ENCODE results near the gene OR2T27.
A peak's percentile ranks its signal among the peaks of the same experiment; 100 is the strongest.
"Not testable (repeated sequence)": the region's sequence is repeated elsewhere in the genome, so short reads cannot be mapped to it uniquely, and the experiment has no call there.

OR2T27 gene

DNA sequence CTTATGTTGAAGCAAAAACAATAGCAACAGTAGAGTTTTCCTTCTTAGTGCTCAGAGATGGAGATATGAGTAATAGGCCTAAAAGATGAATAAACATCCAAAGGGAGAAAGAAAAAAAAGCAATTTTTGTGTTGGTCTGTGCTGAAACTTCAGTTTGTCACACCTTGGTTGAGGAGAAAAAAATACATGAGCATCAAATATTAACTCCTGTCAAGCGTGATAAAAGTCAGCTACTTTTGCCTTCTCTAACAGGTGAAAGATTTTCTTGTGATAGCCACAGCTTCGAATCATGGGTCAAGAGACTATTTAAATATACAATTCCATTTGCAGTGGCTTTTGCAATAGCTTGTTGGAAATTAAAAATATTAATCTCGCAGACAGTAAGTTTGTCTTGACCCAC is 14.4 kb downstream of the OR2T27 start:
- not testable (repeated sequence) for DNase-seq (ENCODE audit: low read depth)

DNA sequence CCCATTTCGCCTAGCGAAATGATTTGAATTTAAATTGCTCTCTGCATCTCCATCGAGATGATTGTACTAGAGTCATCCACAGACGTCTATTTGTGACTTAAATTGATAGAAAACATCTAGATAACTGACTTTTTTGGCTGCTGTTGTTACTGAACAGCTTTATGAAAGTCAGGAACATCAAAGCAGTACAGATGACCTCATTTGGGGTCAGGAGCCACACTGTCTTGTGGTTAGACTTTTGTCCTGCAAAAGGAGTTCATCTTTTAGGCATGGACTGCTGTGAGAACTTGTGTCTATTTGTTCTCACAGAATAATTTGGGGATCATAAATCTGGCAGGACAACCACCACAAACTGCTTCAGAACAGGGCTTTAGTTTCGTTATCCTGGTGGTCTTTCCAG is 15.7 kb downstream of the OR2T27 start:
- DNase-seq (ENCODE audit: low read depth) = not testable (repeated sequence)

DNA sequence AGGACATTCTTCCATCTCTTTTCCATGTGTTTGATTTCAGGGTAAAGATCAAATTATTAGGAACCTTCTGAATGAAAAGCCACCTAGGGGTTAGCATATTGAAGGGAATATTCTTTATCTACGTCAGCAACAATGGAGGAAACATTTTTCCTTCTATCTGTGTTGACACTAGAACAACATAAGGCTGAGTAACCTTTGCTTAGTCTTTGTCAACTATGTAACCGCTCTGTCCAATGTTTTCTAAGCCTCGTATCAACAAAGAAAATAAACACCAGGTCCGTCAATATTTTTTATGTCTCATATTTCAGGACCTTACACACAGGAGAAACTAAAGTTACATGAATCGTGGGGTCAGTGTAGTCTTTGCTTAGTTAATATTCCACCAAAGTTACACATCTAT is 18.7 kb downstream of the OR2T27 start:
- DNase-seq (ENCODE audit: low read depth) = not testable (repeated sequence)

DNA sequence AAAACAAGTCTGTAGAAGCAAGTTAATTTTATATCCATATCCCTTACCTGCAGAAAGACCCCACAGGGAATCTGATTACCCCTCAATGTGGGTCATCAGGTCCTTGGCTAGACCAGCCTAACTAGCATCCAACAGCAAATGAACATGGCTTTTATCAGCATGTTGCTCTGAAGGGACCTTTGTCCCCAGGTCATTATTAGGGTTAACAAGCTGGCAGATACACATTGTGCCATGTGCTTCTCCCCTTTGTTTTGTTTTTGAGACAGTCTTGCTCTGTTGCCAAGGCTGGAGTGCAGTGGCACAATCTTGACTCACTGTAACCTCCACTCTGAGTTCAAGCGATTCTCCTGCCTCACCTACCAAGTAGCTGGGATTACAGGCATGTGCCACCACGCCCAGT is 20.3 kb downstream of the OR2T27 start, which contains the start of gene OR2T11:
Gene OR2T11 (minus strand): TSS at position 101 of the 400 bp plus-strand sequence. CDS start 7,963 bp downstream, outside the sequence.
- DNase-seq (ENCODE audit: low read depth) = not testable (repeated sequence)

DNA sequence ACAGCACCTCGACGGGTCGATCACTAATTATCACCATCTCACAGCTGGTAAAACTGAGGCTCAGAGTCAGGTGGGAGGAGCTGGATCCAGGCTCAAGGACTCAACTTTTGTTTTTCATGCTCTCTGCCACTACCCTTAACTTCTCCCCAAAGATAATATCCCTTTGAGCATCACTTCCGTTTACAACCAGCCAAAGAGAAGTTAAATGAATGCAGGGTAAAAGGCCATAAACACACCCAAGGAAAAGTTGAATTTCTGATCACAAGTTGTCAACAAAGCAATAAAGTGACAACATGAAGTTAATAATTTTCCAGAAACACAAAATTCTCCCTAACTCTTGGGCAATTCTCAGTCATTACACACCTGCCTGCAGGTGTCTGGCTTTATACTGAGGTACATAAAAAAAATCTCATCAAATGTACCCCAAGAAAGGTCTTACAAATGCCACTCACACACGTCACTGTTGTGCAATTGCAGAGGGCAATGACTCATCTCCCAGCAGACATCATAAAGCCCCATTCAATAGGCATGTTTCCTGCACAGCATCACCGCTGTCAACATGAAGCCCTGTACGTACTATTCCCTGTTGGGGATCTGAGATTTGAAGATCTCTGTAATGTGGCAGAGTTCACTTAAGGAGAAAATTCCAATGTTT is 23.8 kb downstream of the OR2T27 start:
- no peak for DNase-seq (ENCODE audit: low read depth)

DNA sequence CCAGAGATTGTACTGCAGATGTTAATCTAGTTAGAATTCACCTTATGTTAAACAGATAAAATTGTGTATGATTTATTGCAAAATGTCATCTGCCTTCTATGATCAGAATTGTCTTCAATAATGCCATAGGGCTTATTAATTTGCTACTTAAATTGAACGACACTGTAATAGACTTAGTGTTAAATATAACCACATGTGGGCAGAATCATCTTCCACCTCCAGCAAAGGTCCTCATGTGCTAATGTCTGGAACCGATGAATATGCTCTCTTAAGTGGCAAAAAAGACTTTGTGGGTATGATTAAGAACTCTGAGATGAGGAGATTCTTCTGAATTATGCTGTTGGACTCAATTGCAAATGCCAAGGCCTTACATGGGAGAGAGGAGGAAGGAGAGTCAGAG is 24.8 kb downstream of the OR2T27 start:
- no peak for DNase-seq (ENCODE audit: low read depth)

DNA sequence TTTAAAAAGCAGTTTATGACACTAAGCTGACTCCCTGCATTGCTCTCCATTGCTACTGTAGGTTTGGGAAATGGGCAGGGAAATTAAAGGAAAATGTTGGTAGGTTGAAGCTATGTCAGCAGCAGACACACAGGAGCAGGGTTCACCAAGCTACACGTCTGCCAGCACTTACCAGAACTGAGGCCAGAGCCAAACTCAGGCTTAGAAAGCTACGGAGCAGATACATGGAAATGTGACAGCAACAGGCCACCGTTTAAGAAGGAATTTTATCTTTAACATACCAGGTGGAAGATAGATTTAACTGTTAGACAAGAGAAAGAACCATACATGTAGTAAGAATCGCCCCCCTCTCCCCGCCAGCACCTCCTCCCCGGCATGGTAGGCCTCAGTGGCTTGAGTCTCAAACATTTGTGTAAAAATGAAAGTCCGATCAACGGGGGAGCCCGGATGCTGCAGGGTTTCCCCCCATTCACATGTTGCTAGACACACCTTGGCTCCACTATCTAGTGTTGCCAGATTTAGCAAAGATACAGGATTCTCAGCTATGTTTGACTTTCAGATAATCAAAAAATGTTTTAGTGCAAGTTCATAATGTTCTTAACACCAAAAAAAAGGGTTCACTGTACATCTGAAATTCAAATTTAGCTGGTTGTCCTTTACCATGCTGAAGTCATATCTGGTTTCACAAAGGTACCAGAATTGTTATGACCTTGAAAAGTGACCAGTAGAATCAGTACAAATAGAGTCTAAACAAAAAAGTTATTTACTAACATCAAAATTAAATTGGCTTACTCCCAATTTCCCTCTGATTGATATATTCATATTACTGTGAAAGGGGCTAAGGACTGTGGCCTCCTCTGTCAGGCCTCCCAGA is 27.1 kb downstream of the OR2T27 start:
- DNase-seq (ENCODE audit: low read depth) = no peak

DNA sequence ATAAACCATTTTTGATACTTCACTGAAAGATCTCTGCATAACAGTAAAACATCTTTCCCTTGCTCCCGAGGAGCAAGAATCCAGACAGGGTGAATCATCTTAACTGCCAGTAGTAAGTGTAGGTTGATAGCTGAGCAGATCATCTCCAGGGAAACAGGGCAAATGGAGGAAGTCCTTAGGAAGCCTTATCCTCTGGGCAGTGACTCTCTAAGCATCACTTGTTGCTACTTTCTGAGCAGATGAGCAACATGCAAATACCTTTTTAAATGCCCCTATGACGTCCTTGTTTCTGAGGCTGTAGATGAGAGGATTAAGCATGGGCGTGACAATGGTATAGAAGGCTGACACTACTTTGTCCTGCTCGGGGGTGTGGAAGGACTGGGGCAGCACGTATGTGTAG is 29.4 kb downstream of the OR2T27 start:
- DNase-seq (ENCODE audit: low read depth) = no peak

DNA sequence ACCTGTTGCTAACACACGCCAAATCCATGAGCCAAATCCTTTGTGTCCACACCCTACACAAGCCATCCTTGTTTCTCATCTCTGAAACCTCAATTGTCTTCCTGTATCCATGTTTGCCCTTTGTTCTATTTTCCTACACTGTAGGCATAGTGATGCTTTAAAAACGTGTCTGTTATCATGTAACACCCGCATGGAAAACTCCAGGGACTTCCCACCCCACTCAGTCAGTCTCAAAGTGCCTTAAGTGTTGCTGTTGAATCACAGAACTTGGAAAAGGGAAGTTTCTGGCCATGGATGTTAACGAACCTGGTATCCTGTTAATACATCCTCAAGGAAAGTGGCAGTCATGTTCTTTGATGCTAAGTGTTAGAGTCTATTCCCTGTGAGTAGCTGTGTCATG is 30.2 kb downstream of the OR2T27 start:
- no peak for DNase-seq (ENCODE audit: low read depth)

DNA sequence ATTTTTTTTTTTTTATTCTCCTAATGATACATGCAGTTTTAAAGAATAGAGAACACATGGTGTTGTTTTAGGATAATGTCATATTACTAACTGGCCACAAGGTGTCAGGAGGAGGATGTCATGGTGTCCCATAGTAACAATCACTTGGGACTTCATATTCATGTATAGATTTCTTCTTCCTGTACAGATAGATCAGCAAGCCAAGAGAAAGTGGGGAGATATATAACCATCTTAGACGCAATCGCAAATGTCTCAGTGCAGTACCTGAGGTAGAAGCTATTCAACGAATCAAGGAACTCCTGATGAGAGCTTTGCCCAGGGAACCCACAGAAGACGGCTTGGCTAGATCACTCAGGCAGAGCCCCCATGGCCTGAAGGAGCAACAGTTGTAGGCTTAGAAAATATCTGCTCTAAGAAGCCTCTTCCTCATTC is 32.7 kb downstream of the OR2T27 start:
- DNase-seq (ENCODE audit: low read depth) = peak; percentile 54

DNA sequence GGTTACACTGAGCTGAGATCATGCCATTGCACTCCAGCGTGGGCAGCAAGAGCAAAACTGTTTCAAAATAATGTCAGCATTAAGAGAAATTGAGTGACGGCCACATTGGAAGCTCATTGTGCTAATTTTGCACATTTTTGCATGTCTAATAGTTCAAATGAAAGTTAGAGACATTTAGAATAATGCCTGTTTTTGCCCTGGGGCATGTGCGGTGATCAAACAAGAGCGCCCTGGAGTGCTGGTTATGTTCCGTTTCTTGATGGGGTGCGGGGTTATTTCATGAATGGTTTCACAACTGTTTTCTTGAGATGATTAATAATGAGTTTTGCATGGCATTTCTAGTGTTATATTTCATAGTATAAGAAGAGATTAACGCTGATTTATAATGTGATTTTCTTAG is 33.6 kb downstream of the OR2T27 start:
- no peak for DNase-seq (ENCODE audit: low read depth)

DNA sequence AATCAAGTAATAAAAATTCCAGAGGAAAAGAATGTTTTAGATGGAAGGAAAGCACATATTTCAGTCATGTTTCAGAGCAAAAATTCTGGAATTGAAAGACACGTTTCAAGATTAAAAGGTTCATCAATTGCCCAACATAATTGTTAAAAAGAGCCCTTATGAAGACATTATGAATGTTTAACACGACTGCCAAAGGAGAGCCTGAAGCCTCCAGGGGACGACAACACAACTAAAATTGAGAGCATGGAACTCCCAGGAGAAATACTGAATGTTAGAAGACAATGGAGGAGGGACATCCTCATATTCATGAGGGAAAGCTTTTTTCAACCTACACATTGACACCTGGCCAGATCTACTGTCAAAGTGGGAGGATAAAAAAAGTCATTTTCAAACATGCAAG is 36.5 kb downstream of the OR2T27 start:
- DNase-seq (ENCODE audit: low read depth) = peak; percentile 60

DNA sequence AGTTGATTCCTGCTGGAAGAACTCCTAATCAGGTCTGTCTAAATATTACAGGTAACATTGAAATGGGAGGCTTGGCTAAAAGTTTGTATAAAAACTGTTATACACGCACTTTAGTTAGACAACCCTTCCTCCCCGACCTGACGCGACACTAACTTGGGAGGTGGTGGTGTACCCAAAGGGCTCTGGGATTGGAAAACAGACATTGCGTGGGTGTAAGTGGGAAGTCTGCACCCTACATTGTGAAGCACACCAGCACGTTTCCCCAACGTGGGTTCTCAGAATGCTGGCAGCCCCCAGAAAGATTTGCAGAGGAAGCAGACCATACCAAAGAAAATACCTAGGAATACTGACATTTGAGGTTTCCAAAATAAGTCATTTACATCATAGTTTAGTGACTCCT is 37.2 kb downstream of the OR2T27 start:
- no peak for DNase-seq (ENCODE audit: low read depth)

DNA sequence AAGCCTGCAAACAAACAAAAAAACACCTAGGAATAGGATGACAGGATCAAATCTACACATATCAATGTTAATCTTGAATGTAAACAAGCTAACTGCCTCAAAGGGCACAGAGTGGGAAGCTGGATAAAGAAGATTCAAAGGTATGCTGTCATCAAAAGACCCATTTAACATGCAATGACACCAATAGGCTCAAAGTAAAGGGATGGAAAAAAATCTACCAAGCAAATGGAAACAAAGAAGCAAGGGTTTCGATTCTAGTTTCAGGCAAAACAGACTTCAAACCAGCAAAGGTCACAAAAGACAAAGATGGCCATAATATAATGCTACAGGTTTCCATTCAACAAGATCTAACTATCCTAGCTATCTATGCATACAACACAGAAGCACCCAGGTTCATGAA is 41.6 kb downstream of the OR2T27 start:
- no peak for DNase-seq (ENCODE audit: low read depth)

DNA sequence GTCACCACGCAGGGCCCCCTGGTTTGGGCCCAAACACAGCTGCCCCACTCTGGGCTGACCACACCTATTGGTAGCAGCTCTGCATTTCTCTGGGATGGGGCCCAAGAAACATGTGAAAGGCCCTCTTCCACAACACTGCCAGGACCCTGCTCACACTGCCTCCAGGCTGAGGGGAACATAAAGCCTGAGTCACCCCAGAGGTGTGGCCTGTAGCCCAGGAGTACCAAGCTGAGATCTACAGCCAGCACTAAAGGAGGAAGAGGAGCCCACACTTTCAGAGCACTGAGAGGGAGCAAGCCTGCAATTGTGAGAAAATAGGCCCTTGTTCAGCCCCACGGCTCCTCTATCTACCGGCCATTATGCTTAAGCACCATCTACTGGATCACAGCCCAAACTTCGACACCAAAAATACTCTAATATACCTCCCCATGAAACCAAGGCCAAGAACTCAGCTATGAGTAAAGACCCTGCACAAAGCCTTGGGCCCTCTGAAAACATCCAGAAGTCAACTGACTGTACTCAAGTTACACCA is 43.4 kb downstream of the OR2T27 start:
- no peak for DNase-seq (ENCODE audit: low read depth)

DNA sequence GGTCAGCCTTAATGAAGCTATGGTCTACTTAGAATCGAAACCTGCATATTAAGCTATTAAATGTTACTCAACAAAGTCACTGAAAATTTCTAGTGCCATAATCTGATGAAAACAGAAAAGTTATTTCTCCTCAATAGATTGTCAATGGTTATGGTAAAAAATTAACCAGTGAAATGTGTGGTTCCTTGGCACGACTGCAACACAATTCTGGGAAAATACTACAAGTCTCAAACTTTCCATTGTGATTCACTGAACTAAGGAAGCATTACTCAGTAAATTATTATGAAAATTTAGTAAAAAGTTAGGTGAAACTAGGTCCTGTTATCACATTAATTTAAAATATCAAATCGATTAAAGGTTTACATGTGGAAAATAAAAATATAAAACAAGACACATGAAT is 45.0 kb downstream of the OR2T27 start:
- DNase-seq (ENCODE audit: low read depth) = no peak

Data from EH (cell line).